Transverse colon (tissue), 4 donors: ENCODE measurements around the gene HABP2. TPM values are rescaled to one million over a fixed set of nuclear protein-coding genes. Genes with fewer than 3 reads are reported as not detected.

Source experiments
- DNase-seq: peaks from one replicate; pipeline ENCODE4 v3.0.0-alpha.2; 2019
- H3K27ac ChIP-seq, 4 donors: fragments of 200-600 bp; sonication (generic); 2 replicates each; pipeline ENCODE4 v1.5.1; 2016 to 2018; ENCODE audit warnings: inconsistent platforms in 4 of 4
- H3K27me3 ChIP-seq: fragments of 200-600 bp; sonication (generic); 2 replicates; pipeline ENCODE4 v1.5.1; 2017; ENCODE audit warnings: inconsistent platforms
- H3K36me3 ChIP-seq, 4 donors: fragments of 200-600 bp; sonication (generic); 2 replicates each; pipeline ENCODE4 v1.5.1; 2017 to 2019; ENCODE audit warnings: inconsistent platforms in 4 of 4
- H3K4me1 ChIP-seq, 4 donors: fragments of 200-600 bp; sonication (generic); 2 replicates each; pipeline ENCODE4 v1.5.1; 2017 to 2020; ENCODE audit warnings: inconsistent platforms in 4 of 4
- H3K4me3 ChIP-seq, 4 donors: fragments of 200-600 bp; sonication (generic); 1 replicate in 1 of 4; 2 replicates in 3 of 4; pipeline versions ENCODE4 v1.5.1 to v1.6.1; 2017 to 2019; ENCODE audit warnings: inconsistent platforms in 4 of 4
- H3K9me3 ChIP-seq, 2 donors: fragments of 200-600 bp; sonication (generic); 2 replicates each; pipeline ENCODE4 v1.5.1; 2017 to 2019; ENCODE audit warnings: inconsistent platforms in 2 of 2
- EP300 ChIP-seq: sonication (generic); formaldehyde crosslinking; IDR thresholded peaks from one replicate; pipeline ENCODE4 v1.6.1; 2017; ENCODE audit warnings: antibody characterized with exemption, low read depth
- POLR2A ChIP-seq: fragments of 450-650 bp; IDR thresholded peaks from one replicate; pipeline ENCODE4 v1.6.1; 2016; ENCODE audit warnings: antibody characterized with exemption, mild to moderate bottlenecking, moderate library complexity
- POLR2AphosphoS5 ChIP-seq, 3 donors: sonication (generic); formaldehyde crosslinking; IDR thresholded peaks; one replicate each; pipeline ENCODE4 v1.6.1; 2016; ENCODE audit warnings: antibody characterized with exemption in 3 of 3
- WGBS, 2 donors: methylation state at CpG; one replicate each; pipeline ENCODE4 v1.1.5; 2018; ENCODE audit warnings: low coverage in 1 of 2; 5-methylcytosine and 5-hydroxymethylcytosine counted together
- in situ Hi-C, 4 donors: fragments of 200-750 bp; cut with MboI; loops; one replicate each; pipeline versions ENCODE4 v1.15.0 to v1.15.1; 2017; ENCODE audit warnings: low sequenced_read_pairs in 3 of 4, low pct_ligation_motif_present in 1 of 4, low pct_unique_long_range_greater_than_20kb in 1 of 4
- intact Hi-C: fragments of 100-400 bp; cut with DNase I; formaldehyde crosslinking; loops from one replicate; pipeline ENCODE4 v1.15.1; 2023; ENCODE audit warnings: low total_unique reads
- total RNA-seq, 4 donors: library from RNA; depleted of rRNA; stranded (reverse); fragments of >200 nt; gene quantifications; one replicate each; pipeline ENCODE4 v1.1.0, GENCODE V29; 2016
- TF ChIP-seq, protein P1 (sequence below), 5 experiments: fragments of 200-600 bp in 3 of 5; fragments of 450-650 bp in 2 of 5; sonication (generic) in 3 of 5; IDR thresholded peaks; 1 replicate in 2 of 5; 2 replicates in 3 of 5; pipeline ENCODE4 v1.5.1; 2016 to 2017; ENCODE audit warnings: antibody characterized with exemption in 5 of 5, inconsistent platforms in 3 of 5, mild to moderate bottlenecking in 2 of 5, moderate library complexity in 1 of 5

The HABP2 gene
- total RNA-seq, 4 donors from 2014 or later, result not detected

DNA sequence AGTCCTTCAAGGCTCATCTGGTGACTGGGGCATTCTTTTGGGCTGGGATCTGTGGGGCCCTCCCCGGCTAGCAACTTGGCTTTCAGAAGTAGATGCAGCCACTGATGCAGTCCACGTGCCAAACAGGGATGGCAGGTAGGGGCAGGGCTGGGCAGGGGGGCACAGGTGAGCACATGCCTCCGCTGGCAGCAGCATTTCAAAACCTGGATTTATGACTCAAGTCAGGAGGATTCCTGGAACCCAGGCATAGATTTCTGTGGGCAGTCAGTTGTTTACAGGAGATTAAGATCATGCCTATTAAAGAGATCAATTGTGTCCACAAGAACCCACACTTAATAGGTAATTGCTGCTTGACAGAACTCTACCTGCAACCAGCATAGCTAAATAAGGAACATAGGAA lies 839 bp upstream of the HABP2 start:
- no peak overlapping the region for H3K4me3 ChIP-seq
- in situ Hi-C loops (no loop called here), intact Hi-C loops (no loop called here)
- H3K27me3 ChIP-seq, result no peaks in the 10 kb centered on the region
- no peaks in the 10 kb centered on the region for H3K36me3 ChIP-seq
- H3K27ac ChIP-seq, result no peak overlapping the region
- 83 to 87% methylated on average over 3 of the region's 3 CpGs for WGBS, 2 donors
- peaks cover 0 to 6% (median 2%) of the 10 kb centered on the region in 4 donors for H3K4me1 ChIP-seq
- TF ChIP-seq, protein P1, sequence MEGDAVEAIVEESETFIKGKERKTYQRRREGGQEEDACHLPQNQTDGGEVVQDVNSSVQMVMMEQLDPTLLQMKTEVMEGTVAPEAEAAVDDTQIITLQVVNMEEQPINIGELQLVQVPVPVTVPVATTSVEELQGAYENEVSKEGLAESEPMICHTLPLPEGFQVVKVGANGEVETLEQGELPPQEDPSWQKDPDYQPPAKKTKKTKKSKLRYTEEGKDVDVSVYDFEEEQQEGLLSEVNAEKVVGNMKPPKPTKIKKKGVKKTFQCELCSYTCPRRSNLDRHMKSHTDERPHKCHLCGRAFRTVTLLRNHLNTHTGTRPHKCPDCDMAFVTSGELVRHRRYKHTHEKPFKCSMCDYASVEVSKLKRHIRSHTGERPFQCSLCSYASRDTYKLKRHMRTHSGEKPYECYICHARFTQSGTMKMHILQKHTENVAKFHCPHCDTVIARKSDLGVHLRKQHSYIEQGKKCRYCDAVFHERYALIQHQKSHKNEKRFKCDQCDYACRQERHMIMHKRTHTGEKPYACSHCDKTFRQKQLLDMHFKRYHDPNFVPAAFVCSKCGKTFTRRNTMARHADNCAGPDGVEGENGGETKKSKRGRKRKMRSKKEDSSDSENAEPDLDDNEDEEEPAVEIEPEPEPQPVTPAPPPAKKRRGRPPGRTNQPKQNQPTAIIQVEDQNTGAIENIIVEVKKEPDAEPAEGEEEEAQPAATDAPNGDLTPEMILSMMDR (IDR thresholded peaks at IDR 0.05), result no peak
- no peak for TF ChIP-seq POLR2AphosphoS5 (IDR thresholded peaks at IDR 0.05)
- no peak for TF ChIP-seq POLR2A
- TF ChIP-seq EP300, result no peak
- no peaks in the 10 kb centered on the region for H3K9me3 ChIP-seq
- DNase-seq, result no peak

DNA sequence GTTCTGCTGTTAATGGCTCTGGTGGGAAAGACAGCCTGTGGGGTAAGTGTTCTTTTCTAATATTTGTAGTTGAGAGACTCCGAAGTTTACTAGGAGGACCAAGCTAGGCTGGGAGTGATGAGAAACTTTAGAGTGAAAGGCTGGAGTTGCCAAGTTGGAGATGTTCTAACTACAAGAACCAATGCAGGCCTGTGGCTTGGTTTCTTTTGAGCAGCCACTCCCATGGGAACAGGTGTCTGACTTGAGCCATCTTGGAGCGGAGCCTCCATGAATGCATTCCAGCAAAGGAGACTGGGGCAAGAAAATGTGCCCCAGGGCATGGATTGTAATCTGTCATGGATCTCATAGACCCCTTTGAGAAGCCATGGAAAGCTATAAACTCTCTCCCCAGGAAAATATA lies 296 bp downstream of the HABP2 start:
- 96 to 100% methylated on average over 2 of the region's 2 CpGs for WGBS, 2 donors
- H3K27me3 ChIP-seq, result no peaks in the 10 kb centered on the region
- H3K9me3 ChIP-seq, result no peaks in the 10 kb centered on the region
- H3K36me3 ChIP-seq, result no peaks in the 10 kb centered on the region
- H3K4me3 ChIP-seq, result no peak overlapping the region
- intact Hi-C loops, result no loop called here
- no peak for TF ChIP-seq POLR2A
- TF ChIP-seq POLR2AphosphoS5 (IDR thresholded peaks at IDR 0.05), result no peak
- TF ChIP-seq, protein P1 (IDR thresholded peaks at IDR 0.05), result no peak
- TF ChIP-seq EP300, result no peak
- H3K4me1 ChIP-seq, result peaks cover 0 to 6% (median 2%) of the 10 kb centered on the region in 4 donors
- in situ Hi-C loops, result no loop called here
- no peak for DNase-seq
- no peak overlapping the region for H3K27ac ChIP-seq

DNA sequence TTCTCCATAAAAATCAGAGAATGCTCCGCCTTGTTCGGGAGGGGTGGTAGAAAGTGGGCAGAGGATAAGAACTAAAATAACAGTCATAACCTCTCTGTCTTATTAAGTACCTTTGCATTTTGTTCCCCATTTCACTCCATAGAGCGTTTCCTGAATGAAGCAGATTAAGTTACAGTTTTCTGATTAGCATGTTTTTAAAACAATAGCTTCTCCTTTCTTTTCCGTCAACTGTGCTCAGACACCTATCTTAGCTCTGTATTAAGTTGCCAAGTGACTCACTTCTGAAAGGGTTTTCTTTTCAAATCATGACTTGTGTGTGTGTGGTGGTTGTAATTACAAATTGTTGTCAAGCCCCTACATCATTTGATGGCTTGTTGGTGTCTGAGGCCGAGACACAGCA lies 1.4 kb downstream of the HABP2 start:
- Histone ChIP-seq H3K4me1 (peaks cover 0 to 6% (median 2%) of the 10 kb centered on the region in 4 donors), H3K27ac (no peak overlapping the region), H3K36me3 (no peaks in the 10 kb centered on the region), H3K4me3 (no peak overlapping the region), H3K9me3 (no peaks in the 10 kb centered on the region), H3K27me3 (no peaks in the 10 kb centered on the region)
- no peak for DNase-seq
- WGBS, 2 donors, result 66 to 68% methylated on average over 5 of the region's 5 CpGs
- in situ Hi-C loops (no loop called here), intact Hi-C loops (no loop called here)
- TF ChIP-seq POLR2A (no peak), POLR2AphosphoS5 (IDR thresholded peaks at IDR 0.05) (no peak), EP300 (no peak)
- TF ChIP-seq, protein P1 (IDR thresholded peaks at IDR 0.05), result no peak

DNA sequence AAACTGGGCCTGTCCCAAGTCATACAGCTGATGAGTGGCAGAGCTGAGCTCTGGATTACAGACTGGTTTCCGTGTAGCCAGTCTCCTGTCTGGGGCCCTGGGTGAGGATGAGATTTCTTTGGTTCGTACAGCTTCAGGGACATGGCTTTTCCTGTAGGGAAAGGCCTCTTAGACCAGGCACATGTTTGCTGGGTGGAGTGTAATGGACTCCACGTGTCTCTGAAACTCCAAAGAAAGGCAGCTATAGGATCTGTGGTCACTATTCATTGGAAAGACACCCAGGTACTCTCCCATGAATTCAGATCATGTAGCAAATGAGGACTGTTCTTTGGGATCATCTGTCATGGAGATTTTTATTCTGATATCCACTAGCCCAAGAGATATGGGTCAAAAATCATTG lies 2.4 kb downstream of the HABP2 start:
- no peaks in the 10 kb centered on the region for H3K9me3 ChIP-seq
- WGBS, 2 donors, result 71% methylated on average over 3 of the region's 3 CpGs; no CpG with 5 or more reads in 1 of the 2 donors
- no peak overlapping the region for H3K4me3 ChIP-seq
- intact Hi-C loops, result no loop called here
- no peaks in the 10 kb centered on the region for H3K27me3 ChIP-seq
- TF ChIP-seq EP300, result no peak
- TF ChIP-seq POLR2AphosphoS5 (IDR thresholded peaks at IDR 0.05), result no peak
- no peaks in the 10 kb centered on the region for H3K36me3 ChIP-seq
- peaks cover 0 to 6% (median 2%) of the 10 kb centered on the region in 4 donors for H3K4me1 ChIP-seq
- in situ Hi-C loops, result no loop called here
- DNase-seq, result no peak
- no peak overlapping the region for H3K27ac ChIP-seq

DNA sequence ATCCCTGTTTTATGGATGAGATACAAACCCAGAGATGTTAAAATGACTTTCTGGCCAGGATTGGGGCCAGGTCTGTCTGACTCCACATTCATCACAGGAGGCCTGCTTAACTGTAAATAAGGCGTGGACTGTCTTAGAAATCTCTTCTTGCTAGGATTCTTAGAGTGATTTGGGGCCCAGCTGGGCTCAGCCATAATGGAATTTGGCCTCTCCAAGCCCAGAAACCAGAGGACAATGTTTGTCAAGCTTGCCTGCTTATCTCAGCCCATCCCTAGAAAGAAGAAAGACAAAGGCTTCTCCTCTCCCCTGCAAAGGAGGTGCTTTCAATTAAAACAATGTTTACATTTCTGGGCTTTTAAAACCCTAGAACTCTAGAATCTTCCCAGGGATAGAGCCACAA lies 2.9 kb downstream of the HABP2 start:
- intact Hi-C loops, result no loop called here
- TF ChIP-seq EP300, result no peak
- TF ChIP-seq, protein P1 (IDR thresholded peaks at IDR 0.05), result no peak
- TF ChIP-seq POLR2A, result no peak
- TF ChIP-seq POLR2AphosphoS5 (IDR thresholded peaks at IDR 0.05), result no peak
- Histone ChIP-seq H3K9me3 (no peaks in the 10 kb centered on the region), H3K4me1 (peaks cover 0 to 6% (median 2%) of the 10 kb centered on the region in 4 donors), H3K4me3 (no peak overlapping the region), H3K27ac (no peak overlapping the region), H3K27me3 (no peaks in the 10 kb centered on the region), H3K36me3 (no peaks in the 10 kb centered on the region)
- in situ Hi-C loops, result no loop called here
- no peak for DNase-seq
- WGBS, 2 donors, result 40 to 67% methylated on average over 1 of the region's 1 CpG
